NCI-H524 treated with DMSO at 0.1 percent for 48 hours (cell line): ENCODE data around the gene MON1A.

Experiments used
- DNase-seq: peaks from one replicate; lab custom pipeline; 2025; lab: John Stamatoyannopoulos, UW

Gene MON1A

GRCh38 chr3:49889296-49889695 is 40.3 kb downstream of the MON1A start:
- no peak for DNase-seq

GRCh38 chr3:49886922-49887265 is 42.7 kb downstream of the MON1A start:
- DNase-seq = no peak

- DNase-seq = no peak
Measured at GRCh38 chr3:49883998-49884397, 45.6 kb downstream of the MON1A start.

- no peak for DNase-seq
Measured at GRCh38 chr3:49882166-49882565, 47.4 kb downstream of the MON1A start.

- DNase-seq = peak; percentile 51
Measured at GRCh38 chr3:49880581-49881315, 48.9 kb downstream of the MON1A start.

GRCh38 chr3:49879721-49880120 is 49.9 kb downstream of the MON1A start:
- DNase-seq = no peak

- DNase-seq = no peak
Measured at GRCh38 chr3:49878686-49879085, 50.9 kb downstream of the MON1A start.

- DNase-seq = no peak
Measured at GRCh38 chr3:49877716-49878115, 51.9 kb downstream of the MON1A start.

GRCh38 chr3:49876567-49876966 is 53.0 kb downstream of the MON1A start:
- no peak for DNase-seq

GRCh38 chr3:49873623-49874022 is 56.0 kb downstream of the MON1A start:
- no peak for DNase-seq

- DNase-seq = no peak
Measured at GRCh38 chr3:49872801-49873281, 56.8 kb downstream of the MON1A start.

- DNase-seq = no peak
Measured at GRCh38 chr3:49871531-49872153, 58.0 kb downstream of the MON1A start.

GRCh38 chr3:49869525-49870126 is 60.0 kb downstream of the MON1A start, which contains the start of gene CAMKV:
CAMKV (minus strand) TSS chr3:49869906; CDS start chr3:49862388, 7,518 bp downstream.
- DNase-seq = no peak

- no peak for DNase-seq
Measured at GRCh38 chr3:49868862-49869466, 60.6 kb downstream of the MON1A start.

- peak; percentile 42 for DNase-seq
Measured at GRCh38 chr3:49867871-49868321, 61.7 kb downstream of the MON1A start.

GRCh38 chr3:49867400-49867799 is 62.2 kb downstream of the MON1A start:
- no peak for DNase-seq

- DNase-seq = no peak
Measured at GRCh38 chr3:49865198-49865784, 64.3 kb downstream of the MON1A start.

- DNase-seq = no peak
Measured at GRCh38 chr3:49864505-49864904, 65.1 kb downstream of the MON1A start.

- no peak for DNase-seq
Measured at GRCh38 chr3:49859576-49860305, 69.9 kb downstream of the MON1A start.
